Transverse colon (tissue), 3 donors: ENCODE data around the gene RBBP5.

Experiments used
- POLR2A ChIP-seq: fragments of 450-650 bp; IDR thresholded peaks from one replicate; pipeline ENCODE4 v1.6.1; 2016; ENCODE audit warnings: antibody characterized with exemption, mild to moderate bottlenecking, moderate library complexity
- TF ChIP-seq, protein P1 (sequence below), 5 experiments: fragments of 200-600 bp in 3 of 5; fragments of 450-650 bp in 2 of 5; sonication (generic) in 3 of 5; IDR thresholded peaks; 1 replicate in 2 of 5; 2 replicates in 3 of 5; pipeline ENCODE4 v1.5.1; 2016 to 2017; ENCODE audit warnings: antibody characterized with exemption in 5 of 5, inconsistent platforms in 3 of 5, mild to moderate bottlenecking in 2 of 5, moderate library complexity in 1 of 5

DNA sequence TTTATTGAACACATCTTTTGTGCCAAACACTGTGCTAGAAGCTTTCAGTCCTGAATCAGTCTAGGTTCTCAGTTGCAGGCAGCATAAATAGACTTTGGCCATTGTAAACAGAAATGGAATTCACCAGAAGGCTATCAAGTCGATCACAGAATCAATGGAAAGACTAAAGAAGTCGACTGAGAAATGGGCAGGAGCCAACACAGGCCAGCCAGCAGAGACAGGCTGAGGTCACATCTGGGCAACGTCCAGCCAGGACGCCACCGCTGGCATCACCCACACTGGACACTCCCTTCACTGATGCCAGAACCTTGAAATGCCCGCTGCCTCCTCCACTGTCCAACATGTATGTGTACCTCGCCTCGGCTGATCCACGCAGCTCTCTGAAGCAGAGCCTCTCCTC lies 84.2 kb downstream of the RBBP5 start:
- TF ChIP-seq, protein P1, sequence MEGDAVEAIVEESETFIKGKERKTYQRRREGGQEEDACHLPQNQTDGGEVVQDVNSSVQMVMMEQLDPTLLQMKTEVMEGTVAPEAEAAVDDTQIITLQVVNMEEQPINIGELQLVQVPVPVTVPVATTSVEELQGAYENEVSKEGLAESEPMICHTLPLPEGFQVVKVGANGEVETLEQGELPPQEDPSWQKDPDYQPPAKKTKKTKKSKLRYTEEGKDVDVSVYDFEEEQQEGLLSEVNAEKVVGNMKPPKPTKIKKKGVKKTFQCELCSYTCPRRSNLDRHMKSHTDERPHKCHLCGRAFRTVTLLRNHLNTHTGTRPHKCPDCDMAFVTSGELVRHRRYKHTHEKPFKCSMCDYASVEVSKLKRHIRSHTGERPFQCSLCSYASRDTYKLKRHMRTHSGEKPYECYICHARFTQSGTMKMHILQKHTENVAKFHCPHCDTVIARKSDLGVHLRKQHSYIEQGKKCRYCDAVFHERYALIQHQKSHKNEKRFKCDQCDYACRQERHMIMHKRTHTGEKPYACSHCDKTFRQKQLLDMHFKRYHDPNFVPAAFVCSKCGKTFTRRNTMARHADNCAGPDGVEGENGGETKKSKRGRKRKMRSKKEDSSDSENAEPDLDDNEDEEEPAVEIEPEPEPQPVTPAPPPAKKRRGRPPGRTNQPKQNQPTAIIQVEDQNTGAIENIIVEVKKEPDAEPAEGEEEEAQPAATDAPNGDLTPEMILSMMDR (IDR thresholded peaks at IDR 0.05), result no peak
- TF ChIP-seq POLR2A, result no peak
